ENCODE results near the gene YRDC. TPM values are rescaled to one million over a fixed set of nuclear protein-coding genes. Genes with fewer than 3 reads are reported as not detected.
"Not testable (repeated sequence)": the region's sequence is repeated elsewhere in the genome, so short reads cannot be mapped to it uniquely, and the experiment has no call there.

YRDC gene
- total RNA-seq, 1 experiment from 2014 or later: 56.7 TPM

- not testable (repeated sequence) for DNase-seq (ENCODE audit: low spot score)
Observed at GRCh38 chr1:37771440-37771839, 36.6 kb downstream of the YRDC start.

- no peak for DNase-seq (ENCODE audit: low spot score)
Observed at GRCh38 chr1:37767488-37767887, 40.5 kb downstream of the YRDC start.

GRCh38 chr1:37765916-37766664 is 41.9 kb downstream of the YRDC start:
- peak; percentile 34 for DNase-seq (ENCODE audit: low spot score)

GRCh38 chr1:37764888-37765441 is 43.0 kb downstream of the YRDC start, which contains the start of gene EPHA10:
TSS of gene EPHA10 (minus strand) at chr1:37765120. CDS start at chr1:37765066, 54 bp downstream.
- no peak for DNase-seq (ENCODE audit: low spot score)

GRCh38 chr1:37764414-37764825 is 43.6 kb downstream of the YRDC start:
- DNase-seq (ENCODE audit: low spot score): no peak

GRCh38 chr1:37763791-37764413 is 44.1 kb downstream of the YRDC start:
- no peak for DNase-seq (ENCODE audit: low spot score)

- no peak for DNase-seq (ENCODE audit: low spot score)
Observed at GRCh38 chr1:37762516-37762915, 45.5 kb downstream of the YRDC start.

GRCh38 chr1:37761416-37762095 is 46.5 kb downstream of the YRDC start:
- no peak for DNase-seq (ENCODE audit: low spot score)

- no peak for DNase-seq (ENCODE audit: low spot score)
Observed at GRCh38 chr1:37759451-37759850, 48.6 kb downstream of the YRDC start.

- no peak for DNase-seq (ENCODE audit: low spot score)
Observed at GRCh38 chr1:37755951-37756560, 52.0 kb downstream of the YRDC start.

GRCh38 chr1:37755290-37755689 is 52.7 kb downstream of the YRDC start:
- DNase-seq (ENCODE audit: low spot score): peak; percentile 18

- no peak for DNase-seq (ENCODE audit: low spot score)
Observed at GRCh38 chr1:37753473-37754321, 54.3 kb downstream of the YRDC start.

Other genes with a start within 250 kb of the YRDC start
- 66.1 and 77.5 TPM in 2 replicates for gene GNL2, start 212.3 kb downstream of the YRDC start, total RNA-seq (2014; rRNA removed; shearing (Covaris generic))
- not detected in 2 replicates for gene RSPO1, start 173.3 kb downstream of the YRDC start, total RNA-seq (2014; rRNA removed; shearing (Covaris generic))
- 17.1 and 19.0 TPM in 2 replicates for gene CDCA8, start 115.7 kb downstream of the YRDC start, total RNA-seq (2014; rRNA removed; shearing (Covaris generic))
- 1.8 and 2.2 TPM in 2 replicates for gene EPHA10, start 43.1 kb downstream of the YRDC start, total RNA-seq (2014; rRNA removed; shearing (Covaris generic))
- gene MANEAL, start 14.4 kb downstream of the YRDC start, total RNA-seq (2014; rRNA removed; shearing (Covaris generic)): 35.2 and 39.6 TPM in 2 replicates
- 103 and 113 TPM in 2 replicates for gene C1orf122, start 418 bp downstream of the YRDC start, total RNA-seq (2014; rRNA removed; shearing (Covaris generic))
- 3.0 and 3.7 TPM in 2 replicates for gene MTF1, start 51.4 kb upstream of the YRDC start, total RNA-seq (2014; rRNA removed; shearing (Covaris generic))
- gene INPP5B, start 138.8 kb upstream of the YRDC start, total RNA-seq (2014; rRNA removed; shearing (Covaris generic)): 10.0 and 15.5 TPM in 2 replicates
- gene SF3A3, start 181.8 kb upstream of the YRDC start, total RNA-seq (2014; rRNA removed; shearing (Covaris generic)): 57.5 and 69.0 TPM in 2 replicates
- 12.2 and 15.2 TPM in 2 replicates for gene FHL3, start 197.3 kb upstream of the YRDC start, total RNA-seq (2014; rRNA removed; shearing (Covaris generic))
- 22.1 and 26.1 TPM in 2 replicates for gene UTP11, start 204.5 kb upstream of the YRDC start, total RNA-seq (2014; rRNA removed; shearing (Covaris generic))
- 0.94 and 1.1 TPM in 2 replicates for gene POU3F1, start 238.6 kb upstream of the YRDC start, total RNA-seq (2014; rRNA removed; shearing (Covaris generic))